MCF 10A (cell line): ENCODE data around the gene SAMD10. TPM values are rescaled to one million over a fixed set of nuclear protein-coding genes. Genes with fewer than 3 reads are reported as not detected.
"Not testable (repeated sequence)": the region's sequence is repeated elsewhere in the genome, so short reads cannot be mapped to it uniquely, and the experiment has no call there.

Source experiments
- BruUV-seq: library from RNA; stranded (reverse); fragments of 400-500 nt; replicated peaks from 2 replicates; lab custom pipeline; 2021; lab: Mats Ljungman, UMichigan
- CTCF ChIA-PET: fragments of 300-600 bp; sonication (Branson Sonifier 250); formaldehyde crosslinking; extraction: SDS; loops from one replicate; lab custom pipeline; 2021; ENCODE audit warnings: antibody characterized with exemption, inconsistent platforms; lab: Yijun Ruan, JAX
- POLR2A ChIA-PET: fragments of 300-600, 350-650 bp; sonication (Branson Sonifier 250); formaldehyde crosslinking; extraction: SDS; loops from one replicate; lab custom pipeline; 2020; ENCODE audit warnings: antibody characterized with exemption, inconsistent platforms; lab: Yijun Ruan, JAX
- DNase-seq: peaks from one replicate; pipeline ENCODE4 v3.0.0-alpha.2; 2018; ENCODE audit not compliant: unreplicated experiment
- H3K27ac Mint-ChIP-seq: one replicate; pipeline ENCODE4 v1.8.0; 2022; ENCODE audit warnings: mild to moderate bottlenecking, low read depth, mixed read lengths; ENCODE audit not compliant: unreplicated experiment
- H3K27me3 Mint-ChIP-seq: one replicate; pipeline ENCODE4 v1.8.0; 2022; ENCODE audit warnings: mixed read lengths; ENCODE audit not compliant: insufficient read depth, unreplicated experiment
- H3K36me3 Mint-ChIP-seq: one replicate; pipeline ENCODE4 v1.8.0; 2022; ENCODE audit warnings: mild to moderate bottlenecking, moderate library complexity, mixed read lengths; ENCODE audit not compliant: insufficient read depth, unreplicated experiment
- H3K4me1 Mint-ChIP-seq: one replicate; pipeline ENCODE4 v1.8.0; 2022; ENCODE audit warnings: mixed read lengths; ENCODE audit not compliant: insufficient read depth, unreplicated experiment
- H3K4me3 Mint-ChIP-seq: one replicate; pipeline ENCODE4 v1.8.0; 2022; ENCODE audit warnings: mild to moderate bottlenecking, moderate library complexity, mixed read lengths; ENCODE audit not compliant: unreplicated experiment
- H3K9me3 Mint-ChIP-seq: one replicate; pipeline ENCODE4 v1.8.0; 2022; ENCODE audit warnings: mixed read lengths; ENCODE audit not compliant: unreplicated experiment
- intact Hi-C: fragments of 100-400 bp; cut with micrococcal nuclease; formaldehyde crosslinking; loops from 2 replicates; pipeline ENCODE4 v1.14.1; 2022
- total RNA-seq: library from RNA; stranded (reverse); gene quantifications from 2 replicates; pipeline ENCODE4 v1.2.3, GENCODE V29; 2022
- TF ChIP-seq, protein P1 (sequence below): fragments of 200-600 bp; IDR thresholded peaks from one replicate; pipeline ENCODE4 v1.8.0; 2022; ENCODE audit warnings: antibody characterized with exemption, mild to moderate bottlenecking; ENCODE audit not compliant: unreplicated experiment

SAMD10 gene
- total RNA-seq, 1 experiment from 2014 or later: 4.4 TPM

DNA sequence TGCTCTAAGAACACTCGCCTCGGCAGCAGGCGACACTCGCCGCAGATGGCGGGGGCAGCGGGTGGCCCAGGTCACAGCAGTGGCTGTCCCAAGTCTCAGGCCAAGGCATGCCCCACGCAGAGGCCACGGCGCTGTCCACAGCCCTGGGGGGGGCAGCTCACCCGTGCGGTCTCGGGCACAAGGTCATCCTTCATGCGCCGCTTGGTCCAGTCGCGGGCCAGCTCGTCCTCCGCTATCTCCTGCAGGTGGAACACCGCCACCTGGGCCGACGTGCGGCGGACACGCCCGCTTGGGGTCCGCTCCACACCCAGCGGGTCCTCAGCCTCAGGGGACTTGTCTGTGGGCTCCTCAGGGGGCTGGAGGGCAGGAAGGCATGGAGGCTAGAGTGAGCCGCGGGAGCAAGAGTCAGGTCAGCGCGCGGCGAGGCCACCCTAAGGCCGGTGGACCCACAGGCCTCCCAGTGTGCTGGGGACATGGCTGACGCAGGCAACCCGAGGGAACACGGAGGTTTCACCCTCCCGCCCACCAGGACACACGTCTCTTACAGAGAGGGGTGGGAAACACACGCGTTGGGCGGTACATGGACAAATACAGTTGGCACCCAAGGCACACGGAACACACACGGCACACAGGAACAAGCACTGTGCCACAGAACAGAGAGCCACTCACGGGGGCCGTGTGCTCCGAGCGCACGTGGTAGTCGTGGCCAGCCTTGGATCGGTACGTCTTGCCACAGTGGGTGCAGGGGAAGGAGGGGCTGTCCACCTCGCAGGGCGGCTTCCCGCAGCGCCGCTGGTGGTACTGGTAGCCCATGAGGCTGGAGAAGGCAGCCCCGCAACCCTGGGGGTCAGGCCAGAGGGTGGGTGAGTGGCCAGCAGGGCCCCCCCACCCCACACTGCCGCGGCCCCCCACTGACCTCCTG, 16.8 kb downstream of the SAMD10 start:
- no TSS peak for BruUV-seq
- intact Hi-C loops: no loop called here
- Mint-ChIP-seq H3K27me3 (no peaks in the 10 kb centered on the region), H3K36me3 (peaks cover 21% of the 10 kb centered on the region), H3K27ac (no peak overlapping the region), H3K9me3 (no peaks in the 10 kb centered on the region), H3K4me1 (peaks cover 8% of the 10 kb centered on the region), H3K4me3 (no peak overlapping the region)
- CTCF ChIA-PET: no interaction called here
- no peak for DNase-seq
- POLR2A ChIA-PET: interaction anchor here (0.7 to 1.7 kb wide), 2 partner anchors 11 to 18 kb away, joined by 5 read pairs; partner anchors contain the start of gene PRPF6
- TF ChIP-seq, protein P1, sequence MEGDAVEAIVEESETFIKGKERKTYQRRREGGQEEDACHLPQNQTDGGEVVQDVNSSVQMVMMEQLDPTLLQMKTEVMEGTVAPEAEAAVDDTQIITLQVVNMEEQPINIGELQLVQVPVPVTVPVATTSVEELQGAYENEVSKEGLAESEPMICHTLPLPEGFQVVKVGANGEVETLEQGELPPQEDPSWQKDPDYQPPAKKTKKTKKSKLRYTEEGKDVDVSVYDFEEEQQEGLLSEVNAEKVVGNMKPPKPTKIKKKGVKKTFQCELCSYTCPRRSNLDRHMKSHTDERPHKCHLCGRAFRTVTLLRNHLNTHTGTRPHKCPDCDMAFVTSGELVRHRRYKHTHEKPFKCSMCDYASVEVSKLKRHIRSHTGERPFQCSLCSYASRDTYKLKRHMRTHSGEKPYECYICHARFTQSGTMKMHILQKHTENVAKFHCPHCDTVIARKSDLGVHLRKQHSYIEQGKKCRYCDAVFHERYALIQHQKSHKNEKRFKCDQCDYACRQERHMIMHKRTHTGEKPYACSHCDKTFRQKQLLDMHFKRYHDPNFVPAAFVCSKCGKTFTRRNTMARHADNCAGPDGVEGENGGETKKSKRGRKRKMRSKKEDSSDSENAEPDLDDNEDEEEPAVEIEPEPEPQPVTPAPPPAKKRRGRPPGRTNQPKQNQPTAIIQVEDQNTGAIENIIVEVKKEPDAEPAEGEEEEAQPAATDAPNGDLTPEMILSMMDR: no peak

DNA sequence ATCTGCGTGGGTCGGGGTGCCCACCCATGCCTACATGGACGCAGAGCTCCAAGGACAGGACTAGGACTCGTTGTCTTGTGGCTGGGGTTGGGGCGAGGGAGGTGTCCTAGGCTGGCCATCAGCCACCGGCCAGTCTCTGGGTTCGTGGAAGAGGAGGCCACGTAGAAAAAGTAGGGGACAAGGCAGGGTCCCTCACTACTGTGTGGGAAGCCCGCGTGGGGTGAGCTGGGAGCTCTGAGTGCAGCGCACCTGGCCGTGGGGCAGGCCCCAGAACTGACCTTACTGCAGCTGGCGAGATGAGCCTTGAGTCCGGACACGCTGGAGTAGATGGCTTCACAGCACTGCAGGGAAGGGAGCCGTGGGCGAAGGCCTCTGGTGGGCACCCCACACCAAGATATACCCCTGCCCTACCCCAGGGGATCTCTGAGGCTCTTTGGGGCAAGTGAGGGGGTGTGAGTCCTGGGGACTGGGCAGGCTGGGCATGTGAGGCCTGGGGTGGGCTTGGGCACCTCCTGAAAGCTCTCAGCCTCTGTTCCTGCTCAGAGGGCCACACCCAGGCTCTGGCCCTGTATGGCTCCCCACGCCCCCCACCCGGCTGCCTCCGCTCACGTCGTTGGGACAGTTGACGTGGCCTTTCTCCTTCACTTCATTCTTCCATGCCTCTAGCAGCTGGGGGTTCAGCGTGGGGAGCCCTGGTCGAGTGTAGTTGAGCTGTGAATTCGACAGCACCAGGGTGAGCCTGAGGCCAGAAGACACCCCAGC, 17.6 kb downstream of the SAMD10 start:
- no peak for DNase-seq
- POLR2A ChIA-PET: interaction anchor here (1.7 kb wide), 1 partner anchor 19 kb away, joined by 5 read pairs; the partner anchor contains the start of gene PRPF6
- Mint-ChIP-seq H3K27ac (no peak overlapping the region), H3K4me3 (no peak overlapping the region), H3K27me3 (no peaks in the 10 kb centered on the region), H3K4me1 (peaks cover 8% of the 10 kb centered on the region), H3K9me3 (no peaks in the 10 kb centered on the region), H3K36me3 (peaks cover 21% of the 10 kb centered on the region)
- no TSS peak for BruUV-seq
- CTCF ChIA-PET: interaction anchor here (1.2 kb wide), 1 partner anchor 425 kb away, joined by 5 read pairs; the partner anchor contains the start of gene PTK6
- intact Hi-C loops: no loop called here
- TF ChIP-seq, protein P1: no peak

DNA sequence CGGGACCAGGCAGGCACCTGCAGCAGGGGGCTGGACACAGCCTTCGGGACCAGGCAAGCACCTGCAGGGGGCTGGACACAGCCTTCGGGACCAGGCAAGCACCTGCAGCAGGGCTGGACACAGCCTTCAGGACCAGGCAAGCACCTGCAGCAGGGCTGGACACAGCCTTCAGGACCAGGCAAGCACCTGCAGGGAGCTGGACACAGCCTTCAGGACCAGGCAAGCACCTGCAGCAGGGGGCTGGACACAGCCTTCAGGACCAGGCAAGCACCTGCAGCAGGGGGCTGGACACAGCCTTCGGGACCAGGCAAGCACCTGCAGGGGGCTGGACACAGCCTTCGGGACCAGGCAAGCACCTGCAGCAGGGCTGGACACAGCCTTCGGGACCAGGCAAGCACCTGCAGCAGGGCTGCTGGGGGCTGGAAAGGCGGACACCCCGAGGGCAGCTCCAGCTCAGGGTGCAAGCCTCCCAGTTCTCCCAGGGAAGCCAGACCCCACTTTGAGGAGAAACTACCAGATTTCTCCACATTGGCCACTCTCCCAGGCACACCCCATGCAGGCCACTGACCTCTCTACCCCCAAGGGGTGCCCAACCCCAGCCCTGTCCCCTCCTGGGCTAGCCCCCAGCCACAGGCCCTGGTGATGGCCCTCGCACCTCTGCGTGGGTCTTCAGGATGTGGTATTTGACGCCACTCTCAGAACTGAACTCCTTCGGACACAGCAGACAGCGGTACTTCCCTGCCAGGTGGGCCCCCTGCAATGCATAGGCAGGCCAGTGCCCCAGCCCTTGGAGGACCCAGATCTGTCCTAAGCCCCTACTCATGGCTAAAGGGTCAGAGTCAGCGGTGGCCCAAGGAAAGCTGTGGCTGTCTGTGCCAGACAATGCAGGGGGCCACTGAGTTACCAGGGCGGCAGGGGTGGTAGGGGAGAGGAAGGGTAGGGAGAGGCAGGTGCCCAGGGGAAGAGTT, 18.5 kb downstream of the SAMD10 start:
- ChIA-PET POLR2A (interaction anchor here (1.7 kb wide), 1 partner anchor 20 kb away, joined by 5 read pairs; the partner anchor contains the start of gene PRPF6), CTCF (interaction anchor here (1.2 to 1.4 kb wide), 2 partner anchors 19 to 424 kb away, joined by 4 to 5 read pairs; partner anchors contain the start of genes PRPF6 and PTK6)
- H3K9me3 Mint-ChIP-seq, BruUV-seq, H3K27ac Mint-ChIP-seq, H3K4me3 Mint-ChIP-seq, H3K27me3 Mint-ChIP-seq, H3K4me1 Mint-ChIP-seq, DNase-seq, intact Hi-C loops: not testable (repeated sequence)
- peaks cover 13% of the 10 kb centered on the region for H3K36me3 Mint-ChIP-seq

DNA sequence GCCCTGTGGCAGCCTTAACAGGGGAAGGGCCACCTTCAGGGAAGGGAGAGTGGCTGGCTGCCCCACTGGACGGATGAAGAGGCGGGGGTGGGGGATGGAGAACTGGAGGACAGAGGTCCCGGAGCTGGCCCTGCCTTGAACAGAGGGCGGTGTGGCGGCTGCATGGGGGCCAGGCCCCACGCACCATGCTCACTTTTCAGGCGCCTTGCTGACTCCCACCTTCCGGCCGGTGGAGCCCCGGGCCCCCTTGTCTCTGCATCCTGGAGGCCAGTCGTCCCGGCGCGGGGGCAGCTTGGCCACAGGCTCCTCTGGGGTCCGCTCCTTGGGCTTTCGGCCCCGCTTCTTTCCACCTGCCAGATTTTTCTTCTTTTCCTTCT, 19.8 kb downstream of the SAMD10 start:
- DNase-seq: no peak
- TF ChIP-seq, protein P1: no peak
- H3K27me3 Mint-ChIP-seq: no peaks in the 10 kb centered on the region
- no peak overlapping the region for H3K4me3 Mint-ChIP-seq
- intact Hi-C loops: loop anchor here (5.0 kb wide), 2 partner anchors 252 to 422 kb away; partner anchors contain the start of genes ARFRP1, PTK6 and ZGPAT
- no TSS peak for BruUV-seq
- POLR2A ChIA-PET: interaction anchor here (0.7 kb wide), 1 partner anchor 106 kb away, joined by 3 read pairs; no protein-coding TSS in a partner anchor
- H3K27ac Mint-ChIP-seq: no peak overlapping the region
- H3K36me3 Mint-ChIP-seq: peaks cover 13% of the 10 kb centered on the region
- H3K4me1 Mint-ChIP-seq: peaks cover 8% of the 10 kb centered on the region
- no peaks in the 10 kb centered on the region for H3K9me3 Mint-ChIP-seq
- CTCF ChIA-PET: interaction anchor here (1.4 kb wide), 1 partner anchor 21 kb away, joined by 4 read pairs; the partner anchor contains the start of gene PRPF6
